ENCODE measurements around the gene FUT8.

Gene FUT8

DNA sequence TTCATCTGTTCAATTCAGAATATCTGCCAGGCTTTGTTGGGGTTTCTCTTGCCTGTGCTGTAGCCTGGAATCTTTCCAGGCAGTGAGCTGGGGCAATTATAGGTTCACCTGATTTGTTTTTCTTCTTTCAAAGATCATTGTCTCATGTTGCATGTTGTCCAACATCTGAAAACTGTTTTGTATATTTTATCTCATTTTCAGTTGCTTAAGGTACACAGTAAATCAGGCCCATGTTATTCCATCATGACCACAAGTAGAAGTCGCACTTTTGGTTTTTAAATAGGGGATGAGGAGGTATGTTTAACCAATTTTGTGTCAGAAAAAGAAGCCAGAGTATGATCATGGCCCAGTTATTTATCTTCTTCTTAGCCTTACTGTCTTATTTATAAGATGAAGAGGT, 24.9 kb upstream of the FUT8 start:
- no peak overlapping the region for H3K27ac ChIP-seq (ENCODE audit: low read depth in 2 of 2, low read length in 2 of 2)
- H3K4me3 ChIP-seq (ENCODE audit: low read length in 2 of 2) = no peak overlapping the region
- H3K9me3 ChIP-seq (ENCODE audit: control insufficient read depth in 2 of 2, low read length in 2 of 2) = no peaks in the 10 kb centered on the region
- no peaks in the 10 kb centered on the region for H3K36me3 ChIP-seq (ENCODE audit: control insufficient read depth in 2 of 2, insufficient read depth in 2 of 2, low read length in 2 of 2)
- H3K9ac ChIP-seq (ENCODE audit: low read depth in 1 of 2, low read length in 2 of 2) = no peak overlapping the region
- H3K27me3 ChIP-seq (ENCODE audit: control insufficient read depth in 2 of 2, insufficient read depth in 2 of 2, low read length in 2 of 2) = no peaks in the 10 kb centered on the region
- no peaks in the 10 kb centered on the region for H3K4me1 ChIP-seq (ENCODE audit: control insufficient read depth in 2 of 2, insufficient read depth in 2 of 2, low read length in 2 of 2)

DNA sequence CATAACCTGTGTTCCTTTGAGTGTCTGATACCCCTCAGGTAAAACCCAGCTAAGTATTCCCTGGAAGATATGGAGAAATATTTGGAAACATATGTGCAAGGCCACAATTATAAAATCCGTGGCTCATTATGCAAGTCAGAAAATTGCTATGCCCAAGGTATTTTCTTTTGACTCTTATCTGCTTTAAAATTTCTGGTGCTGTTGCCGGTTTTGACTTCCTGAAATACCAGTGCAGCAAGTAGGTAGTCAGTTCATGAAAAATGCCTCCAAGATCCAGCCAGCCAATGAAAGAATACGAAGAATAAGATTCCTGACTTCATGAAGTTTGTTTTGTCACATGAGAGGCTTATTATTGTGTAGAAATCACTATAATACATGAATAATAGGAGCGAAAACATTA, 20.2 kb upstream of the FUT8 start:
- Histone ChIP-seq H3K9me3 (ENCODE audit: control insufficient read depth in 2 of 2, low read length in 2 of 2) (peaks cover 4 to 5% of the 10 kb centered on the region in 2 donors), H3K4me3 (ENCODE audit: low read length in 2 of 2) (no peak overlapping the region), H3K27ac (ENCODE audit: low read depth in 2 of 2, low read length in 2 of 2) (no peak overlapping the region), H3K4me1 (ENCODE audit: control insufficient read depth in 2 of 2, insufficient read depth in 2 of 2, low read length in 2 of 2) (no peaks in the 10 kb centered on the region), H3K9ac (ENCODE audit: low read depth in 1 of 2, low read length in 2 of 2) (no peak overlapping the region), H3K36me3 (ENCODE audit: control insufficient read depth in 2 of 2, insufficient read depth in 2 of 2, low read length in 2 of 2) (no peaks in the 10 kb centered on the region), H3K27me3 (ENCODE audit: control insufficient read depth in 2 of 2, insufficient read depth in 2 of 2, low read length in 2 of 2) (no peaks in the 10 kb centered on the region)

DNA sequence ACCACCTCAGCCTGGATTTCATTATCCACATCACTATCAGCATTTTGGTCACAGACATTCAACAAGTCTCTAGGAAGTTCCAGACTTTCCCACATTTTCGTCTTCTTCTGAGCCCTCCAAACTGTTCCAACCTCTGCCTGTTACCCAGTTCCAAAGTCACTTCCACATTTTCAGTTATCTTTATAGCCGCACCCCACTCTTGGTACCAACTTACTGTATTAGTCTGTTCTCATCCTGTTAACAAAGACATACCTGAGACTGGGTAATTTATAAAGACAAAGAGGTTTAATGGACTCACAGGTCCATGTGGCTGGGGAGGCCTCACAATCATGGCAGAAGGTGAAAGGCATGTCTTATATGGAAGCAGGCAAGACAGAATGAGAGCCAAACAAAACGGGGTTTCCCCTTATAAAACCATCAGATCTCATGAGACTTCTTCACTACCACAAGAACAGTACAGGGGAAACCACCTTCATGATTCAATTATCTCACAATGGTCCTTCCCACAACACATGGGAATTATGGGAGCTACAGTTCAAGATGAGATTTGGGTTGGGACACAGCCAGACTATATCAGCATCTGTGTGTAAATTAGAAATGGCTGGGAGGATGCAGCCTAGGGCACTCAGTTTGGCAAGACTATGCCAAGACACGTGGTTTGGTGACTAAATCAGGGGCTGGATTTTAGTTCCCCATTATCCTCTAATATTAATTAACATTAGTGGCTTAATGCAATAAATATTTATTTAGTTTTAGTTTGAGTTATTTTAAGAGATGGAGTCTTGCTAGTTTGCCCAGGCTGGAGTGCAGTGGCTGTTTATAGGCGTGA, 16.2 kb upstream of the FUT8 start:
- H3K27me3 ChIP-seq (ENCODE audit: control insufficient read depth in 2 of 2, insufficient read depth in 2 of 2, low read length in 2 of 2) = no peaks in the 10 kb centered on the region
- H3K4me3 ChIP-seq (ENCODE audit: low read length in 2 of 2) = no peak overlapping the region
- H3K27ac ChIP-seq (ENCODE audit: low read depth in 2 of 2, low read length in 2 of 2) = no peak overlapping the region
- H3K36me3 ChIP-seq (ENCODE audit: control insufficient read depth in 2 of 2, insufficient read depth in 2 of 2, low read length in 2 of 2) = no peaks in the 10 kb centered on the region
- no peak overlapping the region for H3K9ac ChIP-seq (ENCODE audit: low read depth in 1 of 2, low read length in 2 of 2)
- H3K4me1 ChIP-seq (ENCODE audit: control insufficient read depth in 2 of 2, insufficient read depth in 2 of 2, low read length in 2 of 2) = no peaks in the 10 kb centered on the region
- peaks cover 4 to 5% of the 10 kb centered on the region in 2 donors for H3K9me3 ChIP-seq (ENCODE audit: control insufficient read depth in 2 of 2, low read length in 2 of 2)

DNA sequence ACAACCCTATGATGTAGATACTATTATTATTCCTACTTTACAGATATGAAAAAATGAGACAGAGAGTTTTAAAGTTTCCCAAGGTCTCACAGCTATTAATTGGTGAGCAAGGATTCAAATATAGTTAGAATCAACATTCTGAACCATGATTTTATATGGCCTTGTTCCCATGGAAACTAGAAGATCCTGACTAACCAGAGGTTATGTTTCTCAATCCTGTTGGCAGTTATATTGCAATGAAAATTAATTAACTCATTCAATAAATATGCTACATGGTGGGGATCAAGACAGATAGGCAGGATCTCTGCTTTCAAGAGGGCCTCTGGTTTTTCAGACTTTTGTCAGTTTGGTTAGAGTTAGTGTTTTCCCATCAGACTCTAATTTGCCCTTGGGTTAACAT, 9.3 kb upstream of the FUT8 start:
- no peak overlapping the region for H3K27ac ChIP-seq (ENCODE audit: low read depth in 2 of 2, low read length in 2 of 2)
- no peaks in the 10 kb centered on the region for H3K9me3 ChIP-seq (ENCODE audit: control insufficient read depth in 2 of 2, low read length in 2 of 2)
- H3K4me1 ChIP-seq (ENCODE audit: control insufficient read depth in 2 of 2, insufficient read depth in 2 of 2, low read length in 2 of 2) = no peaks in the 10 kb centered on the region
- H3K9ac ChIP-seq (ENCODE audit: low read depth in 1 of 2, low read length in 2 of 2) = no peak overlapping the region
- no peak overlapping the region for H3K4me3 ChIP-seq (ENCODE audit: low read length in 2 of 2)
- no peaks in the 10 kb centered on the region for H3K36me3 ChIP-seq (ENCODE audit: control insufficient read depth in 2 of 2, insufficient read depth in 2 of 2, low read length in 2 of 2)
- H3K27me3 ChIP-seq (ENCODE audit: control insufficient read depth in 2 of 2, insufficient read depth in 2 of 2, low read length in 2 of 2) = no peaks in the 10 kb centered on the region

DNA sequence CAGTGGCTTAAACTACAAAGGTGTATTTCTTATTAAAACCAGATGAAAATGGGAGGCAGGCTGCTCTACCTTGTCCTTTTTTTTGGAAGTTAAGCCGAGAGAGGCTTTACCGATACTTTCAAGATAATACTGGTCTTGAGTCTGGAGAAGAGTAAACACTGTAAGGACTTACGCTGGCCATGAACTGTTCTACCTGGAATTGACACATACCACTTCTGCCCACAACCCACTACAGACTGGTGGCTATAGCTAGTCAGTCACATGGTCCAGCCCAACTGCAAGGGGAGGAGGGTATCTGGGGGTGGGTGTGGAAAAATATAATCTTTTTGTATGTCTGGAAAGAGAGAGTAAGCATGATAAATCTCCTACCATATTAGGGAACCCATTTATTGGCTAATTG, 4.4 kb upstream of the FUT8 start:
- Histone ChIP-seq H3K9me3 (ENCODE audit: control insufficient read depth in 2 of 2, low read length in 2 of 2) (no peaks in the 10 kb centered on the region), H3K9ac (ENCODE audit: low read depth in 1 of 2, low read length in 2 of 2) (no peak overlapping the region), H3K27ac (ENCODE audit: low read depth in 2 of 2, low read length in 2 of 2) (no peak overlapping the region), H3K27me3 (ENCODE audit: control insufficient read depth in 2 of 2, insufficient read depth in 2 of 2, low read length in 2 of 2) (no peaks in the 10 kb centered on the region), H3K36me3 (ENCODE audit: control insufficient read depth in 2 of 2, insufficient read depth in 2 of 2, low read length in 2 of 2) (no peaks in the 10 kb centered on the region), H3K4me1 (ENCODE audit: control insufficient read depth in 2 of 2, insufficient read depth in 2 of 2, low read length in 2 of 2) (peaks cover 0 to 3% of the 10 kb centered on the region in 2 donors), H3K4me3 (ENCODE audit: low read length in 2 of 2) (no peak overlapping the region)

DNA sequence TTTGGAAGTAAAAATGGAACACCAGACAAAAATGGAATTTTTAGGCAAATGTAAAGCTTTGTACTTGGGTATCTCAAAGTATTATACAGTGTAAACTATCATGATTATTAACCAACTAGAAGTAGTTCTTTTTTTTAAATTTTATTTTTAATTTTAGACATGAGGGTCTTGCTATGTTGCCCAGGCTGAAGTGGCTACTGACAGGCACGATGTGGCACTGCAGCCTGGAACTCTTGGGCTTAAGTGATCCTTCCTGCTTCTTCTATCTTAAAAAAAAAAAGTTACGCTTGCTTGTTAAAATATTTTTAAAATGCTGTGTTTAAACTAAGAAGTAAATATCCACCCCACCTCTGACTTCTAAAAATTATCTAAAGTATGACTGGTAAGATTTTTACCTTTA, 1.9 kb upstream of the FUT8 start:
- Histone ChIP-seq H3K9ac (ENCODE audit: low read depth in 1 of 2, low read length in 2 of 2) (no peak overlapping the region), H3K27ac (ENCODE audit: low read depth in 2 of 2, low read length in 2 of 2) (no peak overlapping the region), H3K4me1 (ENCODE audit: control insufficient read depth in 2 of 2, insufficient read depth in 2 of 2, low read length in 2 of 2) (peaks cover 0 to 9% of the 10 kb centered on the region in 2 donors), H3K4me3 (ENCODE audit: low read length in 2 of 2) (no peak overlapping the region), H3K27me3 (ENCODE audit: control insufficient read depth in 2 of 2, insufficient read depth in 2 of 2, low read length in 2 of 2) (no peaks in the 10 kb centered on the region), H3K36me3 (ENCODE audit: control insufficient read depth in 2 of 2, insufficient read depth in 2 of 2, low read length in 2 of 2) (no peaks in the 10 kb centered on the region), H3K9me3 (ENCODE audit: control insufficient read depth in 2 of 2, low read length in 2 of 2) (no peaks in the 10 kb centered on the region)

DNA sequence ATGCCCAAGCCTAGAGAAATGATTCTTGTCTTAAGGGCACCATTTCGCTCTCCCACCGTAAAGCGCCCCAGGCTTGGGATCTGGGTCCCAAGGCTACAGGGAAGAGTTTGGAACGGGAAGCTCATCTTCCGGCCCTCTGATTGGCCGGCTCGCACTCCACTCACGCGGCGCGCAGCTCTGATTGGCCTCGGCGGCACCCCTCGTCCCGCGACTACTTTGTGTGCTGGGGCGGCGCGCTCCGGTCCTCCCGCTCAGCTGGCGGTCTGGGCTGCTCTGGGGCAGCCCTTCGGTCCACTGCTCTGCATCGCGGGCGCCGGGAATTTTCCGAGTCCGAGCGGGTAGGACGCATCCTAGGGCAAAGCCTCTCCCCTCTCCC, 886 bp upstream of the FUT8 start:
- peaks cover 0 to 9% of the 10 kb centered on the region in 2 donors for H3K4me1 ChIP-seq (ENCODE audit: control insufficient read depth in 2 of 2, insufficient read depth in 2 of 2, low read length in 2 of 2)
- H3K9me3 ChIP-seq (ENCODE audit: control insufficient read depth in 2 of 2, low read length in 2 of 2) = no peaks in the 10 kb centered on the region
- peak overlapping the region; percentile 94 to 95 for H3K27ac ChIP-seq (ENCODE audit: low read depth in 2 of 2, low read length in 2 of 2)
- peak overlapping the region; percentile 84 to 91 for H3K9ac ChIP-seq (ENCODE audit: low read depth in 1 of 2, low read length in 2 of 2)
- peak overlapping the region; percentile 76 to 88 for H3K4me3 ChIP-seq (ENCODE audit: low read length in 2 of 2)
- no peaks in the 10 kb centered on the region for H3K36me3 ChIP-seq (ENCODE audit: control insufficient read depth in 2 of 2, insufficient read depth in 2 of 2, low read length in 2 of 2)
- no peaks in the 10 kb centered on the region for H3K27me3 ChIP-seq (ENCODE audit: control insufficient read depth in 2 of 2, insufficient read depth in 2 of 2, low read length in 2 of 2)

DNA sequence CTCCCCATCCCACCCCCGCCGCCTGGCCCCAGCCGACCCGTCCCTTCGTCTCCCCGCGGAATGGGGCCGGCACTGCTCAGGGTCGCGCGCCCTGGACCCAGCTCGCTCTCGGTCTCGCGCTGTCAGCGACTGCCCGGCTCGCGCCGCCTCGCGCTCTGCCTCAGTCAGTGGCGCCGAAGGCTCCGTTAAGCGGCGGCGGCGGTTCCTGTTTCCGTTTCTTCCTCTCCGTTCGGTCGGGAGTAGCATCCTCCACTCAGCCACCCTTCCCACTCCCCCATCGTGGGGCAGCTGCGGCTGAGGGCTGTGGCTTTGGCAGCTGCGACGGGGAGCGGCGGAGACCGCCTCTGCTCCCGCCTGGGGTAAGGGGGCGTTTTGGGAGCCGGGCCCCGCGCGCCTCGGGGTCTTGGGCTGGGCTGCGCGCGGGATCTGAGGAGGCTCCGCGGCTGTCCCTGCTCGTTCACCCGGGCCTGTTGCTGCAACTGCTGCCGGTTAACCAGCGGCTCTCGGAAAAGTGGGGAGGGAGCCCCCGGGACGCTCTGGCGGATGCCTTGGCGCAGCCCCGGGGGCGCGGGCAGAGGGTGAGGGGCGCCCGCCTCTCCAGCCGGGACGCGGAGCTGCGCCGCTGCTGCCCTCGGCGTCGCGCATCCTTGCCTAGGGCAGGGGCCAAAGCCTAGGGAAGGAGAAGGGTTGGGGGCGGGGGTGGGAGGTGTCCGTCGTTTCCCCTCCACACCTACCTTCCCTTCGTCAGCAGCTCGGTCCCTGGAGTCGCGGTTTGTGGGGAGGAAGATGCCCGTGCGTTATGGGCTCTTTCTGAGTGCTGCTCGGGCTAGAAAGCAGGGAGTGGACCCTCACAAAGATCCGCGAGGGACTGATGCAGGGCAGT, 567 bp downstream of the FUT8 start:
- H3K9ac ChIP-seq (ENCODE audit: low read depth in 1 of 2, low read length in 2 of 2) = peak overlapping the region; percentile 70 to 91
- peak overlapping the region; percentile 76 to 88 for H3K4me3 ChIP-seq (ENCODE audit: low read length in 2 of 2)
- no peaks in the 10 kb centered on the region for H3K9me3 ChIP-seq (ENCODE audit: control insufficient read depth in 2 of 2, low read length in 2 of 2)
- H3K36me3 ChIP-seq (ENCODE audit: control insufficient read depth in 2 of 2, insufficient read depth in 2 of 2, low read length in 2 of 2) = no peaks in the 10 kb centered on the region
- H3K4me1 ChIP-seq (ENCODE audit: control insufficient read depth in 2 of 2, insufficient read depth in 2 of 2, low read length in 2 of 2) = peaks cover 0 to 9% of the 10 kb centered on the region in 2 donors
- H3K27ac ChIP-seq (ENCODE audit: low read depth in 2 of 2, low read length in 2 of 2) = peak overlapping the region; percentile 94 to 95
- H3K27me3 ChIP-seq (ENCODE audit: control insufficient read depth in 2 of 2, insufficient read depth in 2 of 2, low read length in 2 of 2) = no peaks in the 10 kb centered on the region

DNA sequence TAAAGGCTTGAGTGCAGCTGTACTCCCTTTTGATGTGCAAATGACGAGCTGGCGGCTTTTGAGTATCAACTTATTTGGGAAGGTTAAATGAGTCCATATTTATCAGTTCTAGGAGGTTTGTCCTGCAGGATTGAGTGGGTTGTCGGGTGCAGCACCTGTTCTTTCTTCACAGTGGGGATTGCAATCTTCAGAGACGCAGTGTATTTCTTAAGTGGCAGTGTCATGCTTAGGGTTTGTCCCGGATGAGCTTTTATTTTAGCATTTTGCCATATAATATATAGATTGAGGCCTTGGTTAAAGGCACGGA, 1.2 kb downstream of the FUT8 start:
- H3K9ac ChIP-seq (ENCODE audit: low read depth in 1 of 2, low read length in 2 of 2) = peak overlapping the region; percentile 70 to 91
- H3K9me3 ChIP-seq (ENCODE audit: control insufficient read depth in 2 of 2, low read length in 2 of 2) = no peaks in the 10 kb centered on the region
- peaks cover 0 to 9% of the 10 kb centered on the region in 2 donors for H3K4me1 ChIP-seq (ENCODE audit: control insufficient read depth in 2 of 2, insufficient read depth in 2 of 2, low read length in 2 of 2)
- H3K4me3 ChIP-seq (ENCODE audit: low read length in 2 of 2) = peak overlapping the region; percentile 76 to 88
- H3K27ac ChIP-seq (ENCODE audit: low read depth in 2 of 2, low read length in 2 of 2) = peak overlapping the region; percentile 94 to 95
- H3K36me3 ChIP-seq (ENCODE audit: control insufficient read depth in 2 of 2, insufficient read depth in 2 of 2, low read length in 2 of 2) = no peaks in the 10 kb centered on the region
- H3K27me3 ChIP-seq (ENCODE audit: control insufficient read depth in 2 of 2, insufficient read depth in 2 of 2, low read length in 2 of 2) = no peaks in the 10 kb centered on the region

DNA sequence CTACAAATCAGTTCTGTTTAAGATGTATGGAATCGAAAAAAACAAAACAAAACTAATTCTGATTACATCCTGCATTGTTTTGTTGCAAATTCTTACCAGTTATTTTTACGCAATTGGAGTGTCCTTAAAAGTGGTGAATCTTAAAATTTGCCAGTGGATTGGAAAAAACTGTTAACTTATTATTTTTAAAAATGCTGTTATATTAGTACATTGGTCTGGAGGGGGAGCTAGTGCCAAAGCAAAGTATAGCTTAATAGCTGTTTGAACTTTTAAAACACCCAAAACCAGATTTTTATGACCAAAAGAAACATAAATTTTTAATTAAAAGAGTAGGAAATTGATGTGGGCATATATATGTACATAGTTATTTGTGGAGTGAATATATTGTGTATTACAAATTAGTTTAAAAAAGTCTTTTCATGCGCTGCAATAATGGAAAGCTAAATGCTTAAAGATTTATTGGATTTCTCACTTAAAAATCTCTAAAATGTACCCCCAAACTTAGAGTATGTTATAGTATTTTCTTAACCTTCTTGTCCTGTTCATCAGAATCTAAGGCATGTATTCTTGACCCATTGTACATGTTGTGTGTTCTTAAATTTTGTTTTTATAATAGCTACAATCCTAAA, 2.5 kb downstream of the FUT8 start:
- H3K9me3 ChIP-seq (ENCODE audit: control insufficient read depth in 2 of 2, low read length in 2 of 2) = no peaks in the 10 kb centered on the region

More for the DNA sequence above, 2.5 kb downstream of the FUT8 start:
- Histone ChIP-seq H3K4me1 (ENCODE audit: control insufficient read depth in 2 of 2, insufficient read depth in 2 of 2, low read length in 2 of 2) (peaks cover 0 to 9% of the 10 kb centered on the region in 2 donors), H3K36me3 (ENCODE audit: control insufficient read depth in 2 of 2, insufficient read depth in 2 of 2, low read length in 2 of 2) (no peaks in the 10 kb centered on the region), H3K4me3 (ENCODE audit: low read length in 2 of 2) (no peak overlapping the region), H3K27me3 (ENCODE audit: control insufficient read depth in 2 of 2, insufficient read depth in 2 of 2, low read length in 2 of 2) (no peaks in the 10 kb centered on the region), H3K9ac (ENCODE audit: low read depth in 1 of 2, low read length in 2 of 2) (no peak overlapping the region), H3K27ac (ENCODE audit: low read depth in 2 of 2, low read length in 2 of 2) (no peak overlapping the region)
